Eye (tissue), 1 donor: ENCODE data around the gene PDE4D.
A peak's percentile ranks its signal among the peaks of the same experiment; 100 is the strongest.

Experiments
- DNase-seq: peaks from one replicate; pipeline ENCODE4 v3.0.0-alpha.2; 2015

Gene PDE4D

GRCh38 chr5:59542306-59542705 lies 351.2 kb downstream of the PDE4D start:
- no peak for DNase-seq

- DNase-seq = peak; percentile 71
These were observed 353.2 kb downstream of the PDE4D start for GRCh38 chr5:59540366-59540765.

GRCh38 chr5:59538750-59539121 lies 354.8 kb downstream of the PDE4D start:
- no peak for DNase-seq

- DNase-seq = no peak
These were observed 355.4 kb downstream of the PDE4D start for GRCh38 chr5:59537961-59538749.

GRCh38 chr5:59536875-59537274 lies 356.7 kb downstream of the PDE4D start:
- DNase-seq = no peak

DNA sequence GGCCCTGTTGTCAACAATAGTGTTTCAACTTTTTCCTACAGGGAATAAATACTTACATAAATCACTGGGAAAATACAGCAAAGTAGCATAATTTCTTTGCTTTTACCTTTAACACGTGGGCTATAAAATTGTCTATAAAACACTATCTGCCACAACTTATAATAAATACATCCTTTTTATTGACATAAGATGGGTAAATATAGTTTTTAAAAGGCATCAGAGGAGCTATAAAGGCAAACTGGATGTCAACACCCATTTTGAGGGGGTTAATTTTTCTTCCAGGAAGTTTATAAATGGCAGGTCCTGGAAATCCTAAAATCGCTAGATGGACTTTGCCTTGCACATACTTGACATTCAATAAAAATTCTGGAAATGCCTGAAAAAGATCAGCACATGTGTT lies 358.0 kb downstream of the PDE4D start:
- DNase-seq = no peak

- DNase-seq = no peak
These were observed 359.8 kb downstream of the PDE4D start for GRCh38 chr5:59533730-59534108.

- DNase-seq = no peak
These were observed 360.4 kb downstream of the PDE4D start for GRCh38 chr5:59532979-59533729.

DNA sequence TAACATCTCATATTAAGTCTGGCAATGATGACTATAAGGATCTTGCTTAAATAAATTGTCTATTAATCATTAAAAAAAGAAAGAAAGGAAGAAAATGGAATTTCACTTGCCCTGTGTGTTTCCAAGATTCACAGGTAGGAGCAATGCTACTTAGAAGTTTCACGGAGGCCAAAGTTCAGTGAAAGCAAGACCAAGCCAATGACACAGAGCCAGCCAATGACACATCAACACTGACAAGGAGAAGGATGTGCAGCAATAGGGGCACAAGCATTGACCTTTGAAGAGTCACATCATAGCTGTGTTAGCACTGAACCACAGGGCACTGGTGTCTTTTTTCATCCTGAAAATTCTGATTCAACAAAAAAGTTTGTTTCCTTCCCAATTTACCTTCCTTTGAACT lies 364.3 kb downstream of the PDE4D start:
- DNase-seq = no peak

DNA sequence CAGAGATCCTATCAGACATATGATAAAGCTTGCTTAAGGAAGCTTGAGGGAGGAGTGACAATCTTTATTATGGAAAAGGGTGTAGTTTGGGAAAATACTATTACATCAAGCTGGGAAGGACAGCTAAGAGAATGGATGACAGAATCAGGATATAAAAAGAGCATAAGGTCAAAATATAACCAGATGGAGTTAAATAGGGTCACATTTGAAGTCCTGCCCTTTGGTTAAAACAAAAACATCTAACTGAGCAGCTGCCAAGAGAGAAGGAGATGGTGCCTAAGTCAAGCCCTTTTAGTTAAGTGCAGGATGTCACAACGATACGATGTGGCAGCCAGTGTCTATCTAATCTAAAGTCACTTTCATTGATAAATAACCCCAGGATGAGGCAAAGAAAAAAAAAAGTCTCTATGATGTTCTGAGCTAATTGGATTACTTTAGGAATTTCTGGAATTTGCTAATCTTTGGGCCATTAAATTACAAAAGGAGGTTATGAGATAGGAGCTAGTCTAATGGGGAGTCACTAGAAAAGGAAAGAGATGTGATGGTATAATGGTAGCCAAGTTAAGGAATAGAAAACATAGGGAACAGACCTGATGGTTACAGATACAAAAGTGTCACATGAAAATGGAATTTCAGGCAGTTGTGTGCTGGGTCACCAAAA lies 365.2 kb downstream of the PDE4D start:
- DNase-seq = no peak

GRCh38 chr5:59525957-59526356 lies 367.6 kb downstream of the PDE4D start:
- no peak for DNase-seq

- DNase-seq = no peak
These were observed 368.2 kb downstream of the PDE4D start for GRCh38 chr5:59525311-59525710.

GRCh38 chr5:59522201-59522831 lies 371.2 kb downstream of the PDE4D start:
- DNase-seq = no peak

DNA sequence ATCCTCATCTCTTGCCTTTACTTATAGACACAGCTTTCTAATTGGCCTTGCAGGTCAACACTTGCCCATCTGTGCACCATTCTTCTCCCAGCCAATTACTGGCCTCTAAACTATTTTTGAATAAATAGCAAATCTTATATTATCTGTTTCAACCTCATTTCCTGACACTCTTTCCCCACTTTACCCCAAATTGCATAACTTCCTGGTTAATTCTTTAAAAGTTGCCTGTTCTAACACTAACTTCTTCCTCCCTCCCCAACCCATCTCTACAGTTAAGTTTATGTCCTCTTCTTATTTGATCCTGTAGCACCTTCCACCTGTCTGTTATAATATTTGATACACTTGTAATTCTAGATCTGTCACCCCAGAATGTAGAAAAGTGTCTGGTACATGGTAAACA lies 372.1 kb downstream of the PDE4D start:
- no peak for DNase-seq

DNA sequence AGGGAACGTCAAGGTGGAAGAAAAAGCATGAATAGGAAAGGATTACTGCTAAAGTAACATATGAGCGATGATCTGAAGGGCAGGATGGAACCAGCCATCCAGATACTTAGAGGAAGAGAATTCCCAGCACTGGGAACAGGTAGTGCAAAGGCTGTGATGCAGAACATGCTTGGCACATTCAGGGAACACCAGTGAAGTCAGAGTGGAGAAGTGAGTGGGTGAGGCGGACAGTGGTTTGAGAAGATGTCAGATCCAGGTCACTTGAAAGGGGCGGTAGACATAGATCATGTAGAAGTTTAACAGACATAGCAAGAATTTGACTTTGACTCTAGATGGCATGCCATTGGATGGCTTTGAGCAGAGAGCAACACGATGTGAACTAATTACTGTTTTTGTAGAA lies 374.2 kb downstream of the PDE4D start:
- no peak for DNase-seq

DNA sequence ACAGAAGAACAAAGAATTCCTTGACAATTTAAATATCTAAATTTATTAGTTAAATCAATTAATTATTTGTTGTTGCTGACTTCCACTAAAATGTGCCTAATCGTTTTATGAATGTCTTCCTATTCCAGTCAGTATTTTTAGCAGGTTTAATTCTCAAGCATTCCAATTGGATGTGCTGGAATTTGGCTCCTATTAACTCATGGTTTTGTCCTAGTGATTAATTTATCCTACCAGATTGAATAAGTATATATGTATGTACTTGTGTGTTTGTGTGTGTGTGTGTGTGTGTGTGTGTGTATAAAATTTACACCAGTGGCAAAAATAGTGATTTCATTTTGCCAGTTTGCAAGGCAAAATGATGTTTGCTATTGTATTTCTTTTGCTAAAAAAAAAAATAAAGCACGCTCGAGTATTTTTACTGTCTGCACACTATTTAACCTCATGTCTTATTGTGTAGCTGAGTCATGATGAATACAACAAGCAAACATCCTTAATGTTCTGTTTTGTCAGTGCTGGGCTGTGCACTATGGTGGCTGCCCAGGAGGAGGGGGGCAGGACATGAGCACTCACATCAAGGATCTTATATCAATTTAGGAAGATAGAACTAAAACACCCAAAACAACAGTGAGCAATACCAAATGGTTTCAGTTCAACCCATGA lies 375.5 kb downstream of the PDE4D start:
- no peak for DNase-seq

- DNase-seq = no peak
These were observed 377.4 kb downstream of the PDE4D start for GRCh38 chr5:59516161-59516560.

GRCh38 chr5:59506285-59506877 lies 387.1 kb downstream of the PDE4D start:
- peak; percentile 35 for DNase-seq

GRCh38 chr5:59504043-59504442 lies 389.5 kb downstream of the PDE4D start:
- no peak for DNase-seq

DNA sequence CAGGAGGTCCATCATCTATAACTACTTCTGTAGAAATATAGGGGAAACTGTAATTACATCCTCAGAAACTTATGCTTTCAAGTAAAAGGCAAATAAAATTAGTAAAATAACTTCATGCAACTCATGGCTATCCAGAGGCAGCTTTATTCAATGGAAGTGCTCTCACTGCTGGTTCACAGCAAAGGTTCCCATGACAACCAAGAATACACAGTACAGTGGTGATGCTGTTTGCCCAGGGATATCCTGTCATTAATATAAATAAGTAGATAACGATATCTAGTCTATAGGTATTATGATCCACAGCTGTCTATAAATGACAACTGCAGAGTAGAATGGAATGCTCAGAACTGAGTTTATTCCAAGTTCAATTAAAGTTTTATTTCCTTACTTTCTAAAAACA lies 390.3 kb downstream of the PDE4D start:
- DNase-seq = peak; percentile 47

- no peak for DNase-seq
These were observed 392.2 kb downstream of the PDE4D start for GRCh38 chr5:59501316-59501715.

GRCh38 chr5:59500014-59500413 lies 393.5 kb downstream of the PDE4D start:
- DNase-seq = no peak

- DNase-seq = no peak
These were observed 396.3 kb downstream of the PDE4D start for GRCh38 chr5:59497207-59497606.
